ENCODE results near the gene NFKBIE.

Gene NFKBIE

DNA sequence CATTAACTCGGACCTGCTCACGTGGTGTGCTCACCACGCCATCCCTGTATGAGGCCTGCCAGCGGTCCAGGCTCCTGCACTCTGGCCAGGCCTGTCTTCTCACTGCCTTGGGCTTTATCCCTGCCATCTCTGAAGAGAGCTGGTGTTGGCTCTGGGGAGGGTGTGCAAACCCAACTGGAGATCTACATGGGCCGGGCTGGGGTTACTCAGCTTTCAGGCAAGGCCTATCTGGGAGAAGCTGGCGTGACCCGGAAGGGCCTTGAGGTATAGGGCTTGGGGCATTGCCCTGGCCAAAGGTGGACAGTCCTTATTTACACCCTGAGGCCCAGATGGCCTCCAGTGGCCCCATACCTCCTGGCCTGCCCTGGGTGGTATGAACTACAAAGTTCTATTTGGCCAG, 36.9 kb downstream of the NFKBIE start:
- ATAC-seq, result no peak
- no peak for TF ChIP-seq SNAI2 (CRISPR knock-in tag; IDR thresholded peaks at IDR 0.05)
- no peak for TF ChIP-seq ZNF70 (CRISPR knock-in tag; IDR thresholded peaks at IDR 0.05)
- TF ChIP-seq ZNF565 (CRISPR knock-in tag; conservative IDR thresholded peaks at IDR 0.05; ENCODE audit: low read depth), result no peak
- TF ChIP-seq ZFP3 (CRISPR knock-in tag; IDR thresholded peaks at IDR 0.05), result no peak
- no peak for TF ChIP-seq GLIS3 (CRISPR knock-in tag; IDR thresholded peaks at IDR 0.05)
- TF ChIP-seq, protein P1, sequence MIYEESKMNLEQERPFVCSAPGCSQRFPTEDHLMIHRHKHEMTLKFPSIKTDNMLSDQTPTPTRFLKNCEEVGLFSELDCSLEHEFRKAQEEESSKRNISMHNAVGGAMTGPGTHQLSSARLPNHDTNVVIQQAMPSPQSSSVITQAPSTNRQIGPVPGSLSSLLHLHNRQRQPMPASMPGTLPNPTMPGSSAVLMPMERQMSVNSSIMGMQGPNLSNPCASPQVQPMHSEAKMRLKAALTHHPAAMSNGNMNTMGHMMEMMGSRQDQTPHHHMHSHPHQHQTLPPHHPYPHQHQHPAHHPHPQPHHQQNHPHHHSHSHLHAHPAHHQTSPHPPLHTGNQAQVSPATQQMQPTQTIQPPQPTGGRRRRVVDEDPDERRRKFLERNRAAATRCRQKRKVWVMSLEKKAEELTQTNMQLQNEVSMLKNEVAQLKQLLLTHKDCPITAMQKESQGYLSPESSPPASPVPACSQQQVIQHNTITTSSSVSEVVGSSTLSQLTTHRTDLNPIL (CRISPR knock-in tag; IDR thresholded peaks at IDR 0.05; ENCODE audit: low read depth), result no peak
- no peak for TF ChIP-seq ARNTL (CRISPR knock-in tag; IDR thresholded peaks at IDR 0.05; ENCODE audit: borderline replicate concordance, low read depth)
- TF ChIP-seq, protein P2, sequence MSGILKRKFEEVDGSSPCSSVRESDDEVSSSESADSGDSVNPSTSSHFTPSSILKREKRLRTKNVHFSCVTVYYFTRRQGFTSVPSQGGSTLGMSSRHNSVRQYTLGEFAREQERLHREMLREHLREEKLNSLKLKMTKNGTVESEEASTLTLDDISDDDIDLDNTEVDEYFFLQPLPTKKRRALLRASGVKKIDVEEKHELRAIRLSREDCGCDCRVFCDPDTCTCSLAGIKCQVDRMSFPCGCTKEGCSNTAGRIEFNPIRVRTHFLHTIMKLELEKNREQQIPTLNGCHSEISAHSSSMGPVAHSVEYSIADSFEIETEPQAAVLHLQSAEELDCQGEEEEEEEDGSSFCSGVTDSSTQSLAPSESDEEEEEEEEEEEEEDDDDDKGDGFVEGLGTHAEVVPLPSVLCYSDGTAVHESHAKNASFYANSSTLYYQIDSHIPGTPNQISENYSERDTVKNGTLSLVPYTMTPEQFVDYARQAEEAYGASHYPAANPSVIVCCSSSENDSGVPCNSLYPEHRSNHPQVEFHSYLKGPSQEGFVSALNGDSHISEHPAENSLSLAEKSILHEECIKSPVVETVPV (CRISPR knock-in tag; IDR thresholded peaks at IDR 0.05), result no peak
- TF ChIP-seq OSR1 (CRISPR knock-in tag; IDR thresholded peaks at IDR 0.05), result no peak
- TF ChIP-seq ESRRG (CRISPR knock-in tag; IDR thresholded peaks at IDR 0.05), result no peak
- TF ChIP-seq, protein P3, sequence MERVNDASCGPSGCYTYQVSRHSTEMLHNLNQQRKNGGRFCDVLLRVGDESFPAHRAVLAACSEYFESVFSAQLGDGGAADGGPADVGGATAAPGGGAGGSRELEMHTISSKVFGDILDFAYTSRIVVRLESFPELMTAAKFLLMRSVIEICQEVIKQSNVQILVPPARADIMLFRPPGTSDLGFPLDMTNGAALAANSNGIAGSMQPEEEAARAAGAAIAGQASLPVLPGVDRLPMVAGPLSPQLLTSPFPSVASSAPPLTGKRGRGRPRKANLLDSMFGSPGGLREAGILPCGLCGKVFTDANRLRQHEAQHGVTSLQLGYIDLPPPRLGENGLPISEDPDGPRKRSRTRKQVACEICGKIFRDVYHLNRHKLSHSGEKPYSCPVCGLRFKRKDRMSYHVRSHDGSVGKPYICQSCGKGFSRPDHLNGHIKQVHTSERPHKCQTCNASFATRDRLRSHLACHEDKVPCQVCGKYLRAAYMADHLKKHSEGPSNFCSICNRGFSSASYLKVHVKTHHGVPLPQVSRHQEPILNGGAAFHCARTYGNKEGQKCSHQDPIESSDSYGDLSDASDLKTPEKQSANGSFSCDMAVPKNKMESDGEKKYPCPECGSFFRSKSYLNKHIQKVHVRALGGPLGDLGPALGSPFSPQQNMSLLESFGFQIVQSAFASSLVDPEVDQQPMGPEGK (CRISPR knock-in tag; IDR thresholded peaks at IDR 0.05; ENCODE audit: borderline replicate concordance), result no peak
- TF ChIP-seq, protein P4, sequence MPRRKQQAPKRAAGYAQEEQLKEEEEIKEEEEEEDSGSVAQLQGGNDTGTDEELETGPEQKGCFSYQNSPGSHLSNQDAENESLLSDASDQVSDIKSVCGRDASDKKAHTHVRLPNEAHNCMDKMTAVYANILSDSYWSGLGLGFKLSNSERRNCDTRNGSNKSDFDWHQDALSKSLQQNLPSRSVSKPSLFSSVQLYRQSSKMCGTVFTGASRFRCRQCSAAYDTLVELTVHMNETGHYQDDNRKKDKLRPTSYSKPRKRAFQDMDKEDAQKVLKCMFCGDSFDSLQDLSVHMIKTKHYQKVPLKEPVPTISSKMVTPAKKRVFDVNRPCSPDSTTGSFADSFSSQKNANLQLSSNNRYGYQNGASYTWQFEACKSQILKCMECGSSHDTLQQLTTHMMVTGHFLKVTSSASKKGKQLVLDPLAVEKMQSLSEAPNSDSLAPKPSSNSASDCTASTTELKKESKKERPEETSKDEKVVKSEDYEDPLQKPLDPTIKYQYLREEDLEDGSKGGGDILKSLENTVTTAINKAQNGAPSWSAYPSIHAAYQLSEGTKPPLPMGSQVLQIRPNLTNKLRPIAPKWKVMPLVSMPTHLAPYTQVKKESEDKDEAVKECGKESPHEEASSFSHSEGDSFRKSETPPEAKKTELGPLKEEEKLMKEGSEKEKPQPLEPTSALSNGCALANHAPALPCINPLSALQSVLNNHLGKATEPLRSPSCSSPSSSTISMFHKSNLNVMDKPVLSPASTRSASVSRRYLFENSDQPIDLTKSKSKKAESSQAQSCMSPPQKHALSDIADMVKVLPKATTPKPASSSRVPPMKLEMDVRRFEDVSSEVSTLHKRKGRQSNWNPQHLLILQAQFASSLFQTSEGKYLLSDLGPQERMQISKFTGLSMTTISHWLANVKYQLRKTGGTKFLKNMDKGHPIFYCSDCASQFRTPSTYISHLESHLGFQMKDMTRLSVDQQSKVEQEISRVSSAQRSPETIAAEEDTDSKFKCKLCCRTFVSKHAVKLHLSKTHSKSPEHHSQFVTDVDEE (CRISPR knock-in tag; IDR thresholded peaks at IDR 0.05), result no peak
- no peak for TF ChIP-seq TOX (CRISPR knock-in tag; IDR thresholded peaks at IDR 0.05; ENCODE audit: borderline replicate concordance)
- no peak for TF ChIP-seq BACH2 (CRISPR knock-in tag; IDR thresholded peaks at IDR 0.05; ENCODE audit: borderline replicate concordance)
- no peak for TF ChIP-seq ZFP30 (CRISPR knock-in tag; IDR thresholded peaks at IDR 0.05)
- TF ChIP-seq RARB (CRISPR knock-in tag; IDR thresholded peaks at IDR 0.05), result no peak

DNA sequence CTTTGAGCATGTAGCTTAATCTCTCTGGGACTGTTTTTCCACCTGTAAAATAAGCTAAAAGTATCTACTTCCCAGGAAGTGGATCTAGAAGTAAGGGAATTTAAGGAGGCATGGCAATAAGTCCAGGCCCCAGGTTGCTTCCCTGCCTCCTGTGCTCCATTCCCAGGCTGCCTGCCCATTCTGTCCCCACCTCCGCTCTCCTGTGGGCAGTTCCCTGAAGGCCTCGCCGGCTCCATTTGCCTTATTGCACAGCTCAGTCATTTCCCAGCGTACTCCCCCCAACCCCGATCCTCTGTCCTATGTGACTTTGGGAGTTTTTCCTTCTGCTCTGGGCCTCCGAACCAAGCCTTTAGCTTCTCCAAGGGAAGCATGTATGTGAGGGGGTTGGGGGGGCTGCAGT, 37.3 kb downstream of the NFKBIE start:
- no peak for ATAC-seq
- no peak for TF ChIP-seq PPARA (CRISPR knock-in tag; IDR thresholded peaks at IDR 0.05; ENCODE audit: borderline replicate concordance)
- TF ChIP-seq, protein P1 (CRISPR knock-in tag; IDR thresholded peaks at IDR 0.05; ENCODE audit: low read depth), result no peak
- TF ChIP-seq, protein P5, sequence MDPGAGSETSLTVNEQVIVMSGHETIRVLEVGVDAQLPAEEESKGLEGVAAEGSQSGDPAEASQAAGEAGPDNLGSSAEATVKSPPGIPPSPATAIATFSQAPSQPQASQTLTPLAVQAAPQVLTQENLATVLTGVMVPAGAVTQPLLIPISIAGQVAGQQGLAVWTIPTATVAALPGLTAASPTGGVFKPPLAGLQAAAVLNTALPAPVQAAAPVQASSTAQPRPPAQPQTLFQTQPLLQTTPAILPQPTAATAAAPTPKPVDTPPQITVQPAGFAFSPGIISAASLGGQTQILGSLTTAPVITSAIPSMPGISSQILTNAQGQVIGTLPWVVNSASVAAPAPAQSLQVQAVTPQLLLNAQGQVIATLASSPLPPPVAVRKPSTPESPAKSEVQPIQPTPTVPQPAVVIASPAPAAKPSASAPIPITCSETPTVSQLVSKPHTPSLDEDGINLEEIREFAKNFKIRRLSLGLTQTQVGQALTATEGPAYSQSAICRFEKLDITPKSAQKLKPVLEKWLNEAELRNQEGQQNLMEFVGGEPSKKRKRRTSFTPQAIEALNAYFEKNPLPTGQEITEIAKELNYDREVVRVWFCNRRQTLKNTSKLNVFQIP (CRISPR knock-in tag; IDR thresholded peaks at IDR 0.05; ENCODE audit: borderline replicate concordance, low read depth), result no peak
- TF ChIP-seq, protein P2 (CRISPR knock-in tag; IDR thresholded peaks at IDR 0.05), result no peak
- no peak for TF ChIP-seq ESRRG (CRISPR knock-in tag; IDR thresholded peaks at IDR 0.05)
- no peak for TF ChIP-seq BACH2 (CRISPR knock-in tag; IDR thresholded peaks at IDR 0.05; ENCODE audit: borderline replicate concordance)
- TF ChIP-seq ZFP3 (CRISPR knock-in tag; IDR thresholded peaks at IDR 0.05), result no peak
- TF ChIP-seq TOX (CRISPR knock-in tag; IDR thresholded peaks at IDR 0.05; ENCODE audit: borderline replicate concordance), result no peak
- TF ChIP-seq SNAI2 (CRISPR knock-in tag; IDR thresholded peaks at IDR 0.05), result no peak

All from SK-N-SH treated with all-trans-retinoic acid at 6 μM for 48 hours (cell line).